Glutamatergic neuron (in vitro differentiated cells): ENCODE results near the gene ZNF835. TPM values are rescaled to one million over a fixed set of nuclear protein-coding genes. Genes with fewer than 3 reads are reported as not detected.

Source experiments
- DNase-seq: peaks from one replicate; pipeline ENCODE4 v3.0.0; 2022
- H3K27ac Mint-ChIP-seq: one replicate; pipeline ENCODE4 v1.8.0; 2020; ENCODE audit warnings: mild to moderate bottlenecking, mixed read lengths, inconsistent platforms; ENCODE audit not compliant: unreplicated experiment
- H3K27me3 Mint-ChIP-seq: one replicate; pipeline ENCODE4 v1.8.0; 2020; ENCODE audit warnings: mild to moderate bottlenecking, moderate library complexity, mixed read lengths, inconsistent platforms; ENCODE audit not compliant: unreplicated experiment
- H3K36me3 Mint-ChIP-seq: one replicate; pipeline ENCODE4 v1.8.0; 2020; ENCODE audit warnings: mild to moderate bottlenecking, mixed read lengths, inconsistent platforms; ENCODE audit not compliant: unreplicated experiment
- H3K4me1 Mint-ChIP-seq: one replicate; pipeline ENCODE4 v1.8.0; 2020; ENCODE audit warnings: mild to moderate bottlenecking, low read depth, mixed read lengths, inconsistent platforms; ENCODE audit not compliant: unreplicated experiment
- H3K4me3 Mint-ChIP-seq: one replicate; pipeline ENCODE4 v1.8.0; 2020; ENCODE audit warnings: mild to moderate bottlenecking, mixed read lengths, inconsistent platforms; ENCODE audit not compliant: unreplicated experiment
- H3K9me3 Mint-ChIP-seq: one replicate; pipeline ENCODE4 v1.8.0; 2020; ENCODE audit warnings: mild to moderate bottlenecking, moderate library complexity, mixed read lengths, inconsistent platforms; ENCODE audit not compliant: unreplicated experiment
- CTCF ChIP-seq: fragments of 200-600 bp; sonication (generic); IDR thresholded peaks from one replicate; pipeline ENCODE4 v1.5.0; 2021; ENCODE audit not compliant: partially characterized antibody, unreplicated experiment
- total RNA-seq: library from RNA; stranded (reverse); fragmentation: NEBNext Ultra II Directional; extraction: Animal tissue kit (Norgen Biotek cat#: 25700); gene quantifications from one replicate; pipeline ENCODE4 v1.2.1, GENCODE V29; 2021; ENCODE audit not compliant: unreplicated experiment

The ZNF835 gene
- total RNA-seq, 1 donor from 2014 or later = 2.7 TPM

GRCh38 chr19:56617531-56617930 is 54.0 kb downstream of the ZNF835 start:
- Mint-ChIP-seq H3K36me3 (peaks cover 62% of the 10 kb centered on the region), H3K9me3 (peaks cover 20% of the 10 kb centered on the region), H3K4me3 (peak overlapping the region; percentile 10), H3K27me3 (peaks cover 4% of the 10 kb centered on the region), H3K4me1 (peaks cover 7% of the 10 kb centered on the region), H3K27ac (no peak overlapping the region)
- no peak for TF ChIP-seq CTCF
- no peak for DNase-seq

GRCh38 chr19:56613639-56614038 is 57.9 kb downstream of the ZNF835 start:
- H3K9me3 Mint-ChIP-seq = peaks cover 13% of the 10 kb centered on the region

GRCh38 chr19:56612737-56613136 is 58.8 kb downstream of the ZNF835 start:
- Mint-ChIP-seq H3K9me3 (peaks cover 7% of the 10 kb centered on the region), H3K27me3 (no peaks in the 10 kb centered on the region), H3K4me1 (peaks cover 10% of the 10 kb centered on the region), H3K36me3 (peaks cover 53% of the 10 kb centered on the region), H3K4me3 (no peak overlapping the region), H3K27ac (no peak overlapping the region)
- no peak for TF ChIP-seq CTCF
- no peak for DNase-seq

More at GRCh38 chr19:56613639-56614038, 57.9 kb downstream of the ZNF835 start:
- Mint-ChIP-seq H3K4me1 (peaks cover 10% of the 10 kb centered on the region), H3K27ac (no peak overlapping the region), H3K27me3 (no peaks in the 10 kb centered on the region), H3K36me3 (peaks cover 53% of the 10 kb centered on the region), H3K4me3 (no peak overlapping the region)
- no peak for DNase-seq
- TF ChIP-seq CTCF = no peak

Other genes starting within 250 kb of the ZNF835 start
- gene ZNF667, start 194.4 kb downstream of the ZNF835 start, total RNA-seq = 6.0 TPM
- gene ZNF471, start 163.9 kb downstream of the ZNF835 start, total RNA-seq = 18.7 TPM
- 25.9 TPM for gene ZFP28, start 132.8 kb downstream of the ZNF835 start, total RNA-seq
- 10.1 TPM for gene ZNF470, start 104.3 kb downstream of the ZNF835 start, total RNA-seq
- 48.2 TPM for gene ZNF71, start 76.5 kb downstream of the ZNF835 start, total RNA-seq
- gene SMIM17, start 28.6 kb downstream of the ZNF835 start, total RNA-seq = 2.7 TPM
- gene PEG3, start 169.0 kb upstream of the ZNF835 start, total RNA-seq = 11.6 TPM
- gene ZIM2, start 169.0 kb upstream of the ZNF835 start, total RNA-seq = not detected